Neural progenitor cell (in vitro differentiated cells): ENCODE results near the gene RIMKLB. TPM values are rescaled to one million over a fixed set of nuclear protein-coding genes. Genes with fewer than 3 reads are reported as not detected.

ENCODE experiments used
- DNase-seq: peaks from one replicate; pipeline ENCODE4 v3.0.0-alpha.2; 2016; ENCODE audit warnings: low spot score
- H2AFZ ChIP-seq: fragments of 200-600 bp; sonication (generic); replicated peaks from 2 replicates; pipeline ENCODE4 v1.6.1; 2016; ENCODE audit warnings: antibody characterized with exemption
- H3F3A ChIP-seq: fragments of 200-600 bp; sonication (generic); 2 replicates; pipeline ENCODE4 v1.6.1; 2016; ENCODE audit warnings: antibody characterized with exemption, low read depth
- H3K27ac ChIP-seq: fragments of 200-600 bp; sonication (generic); 2 replicates; pipeline ENCODE4 v1.5.1; 2016; ENCODE audit warnings: mild to moderate bottlenecking
- H3K27me3 ChIP-seq: fragments of 200-600 bp; sonication (generic); 2 replicates; pipeline ENCODE4 v1.6.1; 2016; ENCODE audit warnings: mild to moderate bottlenecking, moderate library complexity
- H3K36me3 ChIP-seq: fragments of 200-600 bp; sonication (generic); 2 replicates; pipeline ENCODE4 v1.5.1; 2016
- H3K4me1 ChIP-seq: fragments of 200-600 bp; sonication (generic); 2 replicates; pipeline ENCODE4 v1.6.1; 2016; ENCODE audit warnings: mixed run types
- H3K4me2 ChIP-seq: fragments of 200-600 bp; sonication (generic); 2 replicates; pipeline ENCODE4 v1.6.1; 2016
- H3K4me3 ChIP-seq: fragments of 200-600 bp; sonication (generic); 2 replicates; pipeline ENCODE4 v1.5.1; 2016
- H3K79me2 ChIP-seq: fragments of 200-600 bp; sonication (generic); 2 replicates; pipeline ENCODE4 v1.6.1; 2016; ENCODE audit warnings: low read depth
- H3K9ac ChIP-seq: fragments of 200-600 bp; sonication (generic); 2 replicates; pipeline ENCODE4 v1.6.1; 2016
- H3K9me3 ChIP-seq: fragments of 200-600 bp; sonication (generic); 2 replicates; pipeline ENCODE4 v1.5.1; 2016; ENCODE audit warnings: low read depth
- H4K20me1 ChIP-seq: fragments of 200-600 bp; sonication (generic); 2 replicates; pipeline ENCODE4 v1.6.1; 2016; ENCODE audit warnings: low read depth
- H3K27ac Mint-ChIP-seq: 3 replicates; pipeline ENCODE4 v1.8.0; 2021; ENCODE audit warnings: mixed read lengths
- H3K27me3 Mint-ChIP-seq: 2 replicates; pipeline ENCODE4 v1.8.0; 2022; ENCODE audit warnings: low read depth, mild to moderate bottlenecking, inconsistent platforms, moderate library complexity, mixed read lengths; ENCODE audit not compliant: insufficient read depth
- H3K36me3 Mint-ChIP-seq: 3 replicates; pipeline ENCODE4 v1.8.0; 2021; ENCODE audit warnings: mixed read lengths
- H3K4me1 Mint-ChIP-seq: 3 replicates; pipeline ENCODE4 v1.8.0; 2021; ENCODE audit warnings: mixed read lengths
- H3K4me3 Mint-ChIP-seq: 3 replicates; pipeline ENCODE4 v1.8.0; 2021; ENCODE audit warnings: mild to moderate bottlenecking, moderate library complexity, mixed read lengths
- H3K9me3 Mint-ChIP-seq: 3 replicates; pipeline ENCODE4 v1.8.0; 2020; ENCODE audit warnings: mixed read lengths
- CTCF ChIP-seq: fragments of 200-600 bp; sonication (generic); IDR thresholded peaks from 2 replicates; pipeline ENCODE4 v1.5.1; 2017; ENCODE audit warnings: antibody characterized with exemption, mild to moderate bottlenecking
- EZH2 ChIP-seq: fragments of 200-600 bp; sonication (generic); IDR thresholded peaks from 2 replicates; pipeline ENCODE4 v1.6.1; 2017; ENCODE audit warnings: antibody characterized with exemption, mild to moderate bottlenecking, moderate library complexity
- EZH2phosphoT487 ChIP-seq: fragments of 200-600 bp; sonication (generic); IDR thresholded peaks from 2 replicates; pipeline ENCODE4 v1.6.1; 2017; ENCODE audit warnings: antibody characterized with exemption
- total RNA-seq: library from RNA; depleted of rRNA; stranded (reverse); fragments of >200 nt; gene quantifications from 2 replicates; pipeline ENCODE4 v1.2.3, GENCODE V29; 2015; ENCODE audit warnings: low replicate concordance

RIMKLB gene
- total RNA-seq, 1 donor from 2014 or later, result 131 TPM

GRCh38 chr12:8664228-8664913 is 33.4 kb upstream of the RIMKLB start:
- no peak overlapping the region for H2AFZ ChIP-seq
- H3K9me3 Mint-ChIP-seq, result peaks cover 2% of the 10 kb centered on the region

DNA sequence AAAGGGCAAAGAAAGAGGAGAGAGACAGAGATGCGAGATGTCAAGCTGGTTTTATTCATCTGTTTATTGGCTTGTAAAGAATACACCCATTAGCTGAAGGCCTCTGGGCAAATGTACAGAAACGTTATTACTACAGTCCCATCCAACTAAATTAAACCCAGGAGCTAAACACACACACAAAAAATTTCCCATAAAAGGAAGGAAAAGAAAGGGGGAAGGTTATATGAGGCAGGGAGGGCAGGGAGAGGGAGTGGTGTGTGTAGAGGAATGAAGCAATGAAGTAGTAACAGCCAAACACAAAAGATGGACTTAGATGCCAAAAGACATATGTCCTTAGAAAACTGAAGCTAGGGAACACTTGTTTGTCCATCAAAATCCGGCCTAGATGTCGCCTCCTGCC is 32.0 kb upstream of the RIMKLB start:
- TF ChIP-seq EZH2phosphoT487, result no peak
- H3K36me3 ChIP-seq, result no peaks in the 10 kb centered on the region
- no peak overlapping the region for H3K27ac ChIP-seq
- no peaks in the 10 kb centered on the region for H3K27me3 ChIP-seq
- no peak overlapping the region for H3K4me2 ChIP-seq
- no peaks in the 10 kb centered on the region for H3K79me2 ChIP-seq
- no peaks in the 10 kb centered on the region for H4K20me1 ChIP-seq
- H3K36me3 Mint-ChIP-seq, result no peaks in the 10 kb centered on the region
- no peak for DNase-seq
- H3K4me1 ChIP-seq, result peaks cover 12% of the 10 kb centered on the region
- H3K4me3 Mint-ChIP-seq, result no peak overlapping the region
- H3K4me3 ChIP-seq, result no peak overlapping the region
- no peak overlapping the region for H3K9ac ChIP-seq
- H3K9me3 ChIP-seq, result no peaks in the 10 kb centered on the region
- H3K9me3 Mint-ChIP-seq, result peaks cover 7% of the 10 kb centered on the region
- peaks cover 5% of the 10 kb centered on the region for H3K27me3 Mint-ChIP-seq
- peaks cover 5% of the 10 kb centered on the region for H3K4me1 Mint-ChIP-seq
- no peaks in the 10 kb centered on the region for H3F3A ChIP-seq
- no peak overlapping the region for H2AFZ ChIP-seq
- no peak overlapping the region for H3K27ac Mint-ChIP-seq

More at GRCh38 chr12:8664228-8664913, 33.4 kb upstream of the RIMKLB start:
- no peaks in the 10 kb centered on the region for H3K36me3 ChIP-seq
- H3K9me3 ChIP-seq, result no peaks in the 10 kb centered on the region
- TF ChIP-seq EZH2phosphoT487, result no peak
- TF ChIP-seq EZH2, result no peak
- TF ChIP-seq CTCF, result no peak
- Mint-ChIP-seq H3K27me3 (peaks cover 5% of the 10 kb centered on the region), H3K36me3 (no peaks in the 10 kb centered on the region), H3K4me1 (peaks cover 5% of the 10 kb centered on the region), H3K27ac (no peak overlapping the region), H3K4me3 (no peak overlapping the region)
- no peak overlapping the region for H3K27ac ChIP-seq
- no peaks in the 10 kb centered on the region for H3F3A ChIP-seq
- H3K4me2 ChIP-seq, result no peak overlapping the region
- no peaks in the 10 kb centered on the region for H4K20me1 ChIP-seq
- no peaks in the 10 kb centered on the region for H3K79me2 ChIP-seq
- H3K27me3 ChIP-seq, result no peaks in the 10 kb centered on the region
- no peak overlapping the region for H3K4me3 ChIP-seq
- peaks cover 12% of the 10 kb centered on the region for H3K4me1 ChIP-seq
- H3K9ac ChIP-seq, result no peak overlapping the region
- DNase-seq, result no peak

- H4K20me1 ChIP-seq, result no peaks in the 10 kb centered on the region
- Mint-ChIP-seq H3K36me3 (no peaks in the 10 kb centered on the region), H3K9me3 (peaks cover 7% of the 10 kb centered on the region), H3K27me3 (peaks cover 5% of the 10 kb centered on the region), H3K4me1 (no peaks in the 10 kb centered on the region), H3K27ac (no peak overlapping the region), H3K4me3 (no peak overlapping the region)
- H2AFZ ChIP-seq, result no peak overlapping the region
- DNase-seq, result no peak
- no peak overlapping the region for H3K9ac ChIP-seq
- H3F3A ChIP-seq, result no peaks in the 10 kb centered on the region
- H3K4me3 ChIP-seq, result no peak overlapping the region
- H3K36me3 ChIP-seq, result no peaks in the 10 kb centered on the region
- no peak for TF ChIP-seq EZH2
- no peak for TF ChIP-seq EZH2phosphoT487
- no peak for TF ChIP-seq CTCF
- no peak overlapping the region for H3K27ac ChIP-seq
- H3K27me3 ChIP-seq, result no peaks in the 10 kb centered on the region
- no peaks in the 10 kb centered on the region for H3K79me2 ChIP-seq
- H3K9me3 ChIP-seq, result no peaks in the 10 kb centered on the region
- H3K4me1 ChIP-seq, result peaks cover 5% of the 10 kb centered on the region
- H3K4me2 ChIP-seq, result no peak overlapping the region
Measured at GRCh38 chr12:8667270-8667669, 30.5 kb upstream of the RIMKLB start.

DNA sequence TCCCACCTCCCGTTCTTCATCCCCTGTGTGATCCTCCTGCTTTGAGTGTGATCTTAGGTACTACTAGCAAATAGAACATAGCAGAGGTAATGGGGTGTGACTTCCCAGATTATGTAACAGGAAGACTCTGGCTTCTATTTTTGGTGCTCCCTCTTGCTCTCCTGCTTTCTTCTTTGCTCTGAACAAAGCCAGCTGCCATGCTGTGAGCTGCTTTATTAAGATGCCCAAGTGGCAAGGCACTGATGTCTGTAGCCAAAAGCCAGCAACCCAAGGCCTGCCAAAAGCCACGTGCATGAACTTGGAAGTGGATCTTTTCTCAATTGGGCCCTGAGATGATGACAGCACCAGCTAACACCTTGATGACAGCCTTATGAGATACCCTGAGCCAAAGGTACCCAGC is 29.4 kb upstream of the RIMKLB start:
- Histone ChIP-seq H3K27me3 (no peaks in the 10 kb centered on the region), H4K20me1 (no peaks in the 10 kb centered on the region), H3K36me3 (no peaks in the 10 kb centered on the region), H2AFZ (no peak overlapping the region), H3K9ac (no peak overlapping the region), H3F3A (no peaks in the 10 kb centered on the region), H3K4me1 (no peaks in the 10 kb centered on the region), H3K27ac (no peak overlapping the region), H3K4me2 (no peak overlapping the region), H3K9me3 (no peaks in the 10 kb centered on the region), H3K4me3 (no peak overlapping the region), H3K79me2 (no peaks in the 10 kb centered on the region)
- H3K4me1 Mint-ChIP-seq, result no peaks in the 10 kb centered on the region
- H3K27ac Mint-ChIP-seq, result no peak overlapping the region
- no peak overlapping the region for H3K4me3 Mint-ChIP-seq
- H3K27me3 Mint-ChIP-seq, result peaks cover 5% of the 10 kb centered on the region
- DNase-seq, result no peak
- TF ChIP-seq EZH2 (no peak), CTCF (no peak), EZH2phosphoT487 (no peak)
- H3K9me3 Mint-ChIP-seq, result peaks cover 7% of the 10 kb centered on the region
- no peaks in the 10 kb centered on the region for H3K36me3 Mint-ChIP-seq
